ENCODE measurements around the gene INTS14.

DNA sequence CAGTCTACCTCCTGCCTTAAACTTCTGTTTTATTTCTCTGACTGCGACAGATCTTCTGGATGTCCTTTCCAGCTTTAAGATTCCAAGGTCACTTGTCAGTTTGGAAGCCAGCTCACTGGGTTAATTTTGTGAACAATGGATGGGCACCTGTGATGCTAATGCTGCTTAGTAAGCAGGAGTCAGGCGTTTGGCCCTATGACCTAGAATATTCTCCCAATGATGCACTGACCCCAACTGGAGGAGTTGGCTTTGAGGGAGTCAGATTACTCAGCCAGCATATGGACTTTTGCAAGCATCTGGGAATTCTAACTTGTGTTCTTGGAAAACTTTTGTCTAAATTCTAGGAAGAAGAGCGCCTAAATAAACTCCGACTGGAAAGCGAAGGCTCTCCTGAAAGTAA lies 52.6 kb downstream of the INTS14 start:
- TF ChIP-seq, protein P1, sequence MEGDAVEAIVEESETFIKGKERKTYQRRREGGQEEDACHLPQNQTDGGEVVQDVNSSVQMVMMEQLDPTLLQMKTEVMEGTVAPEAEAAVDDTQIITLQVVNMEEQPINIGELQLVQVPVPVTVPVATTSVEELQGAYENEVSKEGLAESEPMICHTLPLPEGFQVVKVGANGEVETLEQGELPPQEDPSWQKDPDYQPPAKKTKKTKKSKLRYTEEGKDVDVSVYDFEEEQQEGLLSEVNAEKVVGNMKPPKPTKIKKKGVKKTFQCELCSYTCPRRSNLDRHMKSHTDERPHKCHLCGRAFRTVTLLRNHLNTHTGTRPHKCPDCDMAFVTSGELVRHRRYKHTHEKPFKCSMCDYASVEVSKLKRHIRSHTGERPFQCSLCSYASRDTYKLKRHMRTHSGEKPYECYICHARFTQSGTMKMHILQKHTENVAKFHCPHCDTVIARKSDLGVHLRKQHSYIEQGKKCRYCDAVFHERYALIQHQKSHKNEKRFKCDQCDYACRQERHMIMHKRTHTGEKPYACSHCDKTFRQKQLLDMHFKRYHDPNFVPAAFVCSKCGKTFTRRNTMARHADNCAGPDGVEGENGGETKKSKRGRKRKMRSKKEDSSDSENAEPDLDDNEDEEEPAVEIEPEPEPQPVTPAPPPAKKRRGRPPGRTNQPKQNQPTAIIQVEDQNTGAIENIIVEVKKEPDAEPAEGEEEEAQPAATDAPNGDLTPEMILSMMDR (conservative IDR thresholded peaks at IDR 0.05): no peak
- TF ChIP-seq EZH2 (IDR thresholded peaks at IDR 0.05; ENCODE audit: low read depth): no peak

All from PC-9 (cell line).